Measurements from ENCODE around the gene PJVK. TPM values are rescaled to one million over a fixed set of nuclear protein-coding genes. Genes with fewer than 3 reads are reported as not detected.

PJVK gene
- total and polyA plus RNA-seq, 10 of the 15 experiments (the other 5 are each of a cell fraction or from before 2014, with no cell fraction given), result 1.8 to 6.8 (median 3.2) TPM

GRCh38 chr2:178401994-178402437, 49.2 kb upstream of the PJVK start (continued):
- no peak for TF ChIP-seq REST (IDR thresholded peaks at IDR 0.05; ENCODE audit: low read depth, low read length)
- TF ChIP-seq IKZF1 (conservative IDR thresholded peaks at IDR 0.05), result no peak
- TF ChIP-seq SREBF2 (IDR thresholded peaks at IDR 0.05; ENCODE audit: low read length), result no peak
- TF ChIP-seq PAX8 (IDR thresholded peaks at IDR 0.05), result no peak
- no peak for TF ChIP-seq BMI1 (IDR thresholded peaks at IDR 0.05; ENCODE audit: borderline replicate concordance)
- no peak for TF ChIP-seq IKZF2 (IDR thresholded peaks at IDR 0.05)

GRCh38 chr2:178403671-178404306, 47.4 kb upstream of the PJVK start:
- 33% methylated on average over 3 of the region's 3 CpGs for WGBS (ENCODE audit: insufficient coverage, insufficient replicate concordance, low lambda C conversion rate, missing lambda C conversion rate)

More at GRCh38 chr2:178403671-178404306, 47.4 kb upstream of the PJVK start:
- intact Hi-C loops (cut with micrococcal nuclease; ENCODE audit: unreplicated experiment) (loop anchor here (1.0 to 5.0 kb wide), 2 partner anchors 10 to 129 kb away; no protein-coding TSS in a partner anchor), in situ Hi-C loops (cut with MboI) (no loop called here)
- peaks cover 24% of the 10 kb centered on the region for H3K4me1 ChIP-seq (ENCODE audit: control insufficient read depth, insufficient read depth, low read length)
- peak overlapping the region; percentile 17 for H3K9ac ChIP-seq (ENCODE audit: control insufficient read depth, insufficient read depth, low read length)
- ChIA-PET RAD21 (ENCODE audit: unreplicated experiment) (interaction anchor here (0.9 to 7.3 kb wide), 6 partner anchors 9 to 291 kb away, joined by 3 to 162 read pairs (median 6); partner anchors contain the start of genes PJVK, PRKRA and RBM45), CTCF (interaction anchor here (1.0 to 19.4 kb wide), 5 partner anchors 8 to 297 kb away, joined by 3 to 702 read pairs (median 3); no protein-coding TSS in a partner anchor), SMC1A (ENCODE audit: uncharacterized antibody, unreplicated experiment) (interaction anchor here (1.0 to 18.1 kb wide), 6 partner anchors 9 to 126 kb away, joined by 3 to 454 read pairs (median 10); partner anchors contain the start of genes PJVK and PRKRA), POLR2A (interaction anchor here (0.6 to 5.9 kb wide), 6 partner anchors 9 to 79 kb away, joined by 3 to 64 read pairs (median 4); no protein-coding TSS in a partner anchor)
- FAIRE-seq (peak; percentile 35), DNase-seq (ENCODE audit: low read depth, low spot score) (peak; percentile 43), ATAC-seq (peak; percentile 65)
- H2AFZ ChIP-seq (ENCODE audit: control insufficient read depth, low read depth, low read length), result peak overlapping the region; percentile 55
- H4K20me1 ChIP-seq (ENCODE audit: control insufficient read depth, insufficient read depth), result no peaks in the 10 kb centered on the region
- H3K9me3 ChIP-seq (replicated peaks; ENCODE audit: control insufficient read depth, insufficient read depth, low read length), result no peaks in the 10 kb centered on the region
- BruUV-seq (replicated peaks), result TSS peak; percentile 73
- H3K79me2 ChIP-seq (ENCODE audit: control insufficient read depth, insufficient read depth, low read length), result no peaks in the 10 kb centered on the region
- H3K27me3 ChIP-seq (replicated peaks in 1 of 2; ENCODE audit: control insufficient read depth in 2 of 2, insufficient read depth in 2 of 2, low read length in 1 of 2), result no peaks in the 10 kb centered on the region
- H3K4me3 ChIP-seq, result peak overlapping the region; percentile 36; the same call in 1 of the 2 replicates
- H3K36me3 ChIP-seq (ENCODE audit: control insufficient read depth in 2 of 2, insufficient read depth in 2 of 2, low read length in 1 of 2), result no peaks in the 10 kb centered on the region
- TF ChIP-seq NFYB (IDR thresholded peaks at IDR 0.05; ENCODE audit: insufficient read depth, low read depth, low read length), result 0 out of 2 replicates have a peak, but pooled peaks have one; percentile 38
- TF ChIP-seq RFX5 (IDR thresholded peaks at IDR 0.05; ENCODE audit: low read depth, low read length), result no peak
- TF ChIP-seq ZBTB40 (IDR thresholded peaks at IDR 0.05; ENCODE audit: borderline replicate concordance), result 0 out of 2 replicates have a peak, but pooled peaks have one; percentile 47
- peak; percentile 80 for TF ChIP-seq TCF7 (IDR thresholded peaks at IDR 0.05; ENCODE audit: borderline replicate concordance)
- peak overlapping the region; percentile 64 for H3K27ac ChIP-seq (ENCODE audit: control insufficient read depth, insufficient read depth)
- H3K4me2 ChIP-seq (ENCODE audit: control insufficient read depth, insufficient read depth), result peak overlapping the region; percentile 92
